WERI-Rb-1 (cell line): ENCODE measurements around the gene NKX2-4.

Experiments
- DNase-seq: peaks from one replicate; pipeline ENCODE4 v3.0.0-alpha.2; 2020
- H3K27ac ChIP-seq: fragments of 250-450 bp; sonication (Bioruptor Pico); 2 replicates; pipeline ENCODE4 v1.5.1; 2020; ENCODE audit warnings: mild to moderate bottlenecking, moderate library complexity
- H3K27me3 ChIP-seq: fragments of 250-450 bp; sonication (Bioruptor Pico); 2 replicates; pipeline ENCODE4 v1.5.1; 2021; ENCODE audit warnings: mild to moderate bottlenecking, low read depth, moderate library complexity; ENCODE audit not compliant: insufficient read depth, severe bottlenecking
- H3K36me3 ChIP-seq: fragments of 250-450 bp; sonication (Bioruptor Pico); 2 replicates; pipeline ENCODE4 v1.5.1; 2020; ENCODE audit warnings: mild to moderate bottlenecking, moderate library complexity
- H3K4me3 ChIP-seq: 2 replicates; pipeline ENCODE4 v1.5.1; 2011; ENCODE audit warnings: low read depth, mild to moderate bottlenecking, control low read depth, low read length
- H3K9me3 ChIP-seq: fragments of 250-450 bp; sonication (Bioruptor Pico); 2 replicates; pipeline ENCODE4 v1.5.1; 2021; ENCODE audit warnings: mild to moderate bottlenecking, moderate library complexity; ENCODE audit not compliant: severe bottlenecking
- TF ChIP-seq, protein P1 (sequence below): IDR thresholded peaks from 2 replicates; pipeline ENCODE4 v1.5.1; 2011; ENCODE audit warnings: low read depth, mild to moderate bottlenecking, control low read depth, inconsistent platforms, low read length

NKX2-4 gene

DNA sequence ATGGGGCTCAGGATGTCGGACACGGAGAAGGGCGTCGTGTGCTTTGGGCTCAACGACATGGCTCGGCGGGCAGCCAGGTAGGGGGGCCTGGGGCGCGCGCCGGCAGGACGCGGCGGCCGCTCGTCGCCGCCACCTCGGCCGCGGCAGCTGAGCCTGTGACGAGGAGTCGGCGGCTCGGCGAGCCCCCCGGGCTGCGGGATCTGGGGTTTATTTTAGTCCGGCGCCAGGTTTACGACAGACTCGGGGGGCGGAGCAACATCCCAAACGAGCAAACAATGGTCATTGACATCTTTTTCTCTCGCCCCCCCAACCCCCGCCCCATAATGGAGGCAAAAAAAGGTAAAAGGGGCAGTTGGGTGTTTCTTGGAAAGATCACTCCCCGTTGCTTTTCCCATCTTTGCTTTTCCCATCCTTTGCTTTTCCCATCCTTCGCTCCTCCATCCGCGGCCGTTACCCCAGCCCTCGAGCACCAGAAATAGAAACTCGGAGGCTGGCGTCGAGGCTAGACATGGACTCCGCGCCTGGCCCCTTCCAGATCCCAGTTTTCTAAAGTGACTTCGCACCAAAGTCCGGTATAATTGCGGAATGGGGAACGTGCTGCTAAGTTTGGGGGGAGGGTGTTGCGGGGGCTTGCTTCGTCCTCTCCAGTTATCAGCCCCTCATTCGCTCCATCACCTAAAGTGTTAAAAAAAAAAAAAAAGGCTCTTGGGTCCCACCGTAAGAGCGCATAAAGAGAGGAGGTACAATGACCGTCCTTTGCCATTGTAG, at the start of gene NKX2-4:
NKX2-4 (minus strand) TSS at position 186 of the 768 bp plus-strand sequence; CDS start at position 59, 127 bp downstream.
- DNase-seq: peak; percentile 33
- Histone ChIP-seq H3K27ac (peak within 1 kb of the TSS; percentile 35), H3K27me3 (peaks cover 2% of the 10 kb centered on the region), H3K9me3 (no peaks in the 10 kb centered on the region), H3K4me3 (peak within 1 kb of the TSS; percentile 40), H3K36me3 (no peaks in the 10 kb centered on the region)
- TF ChIP-seq, protein P1, sequence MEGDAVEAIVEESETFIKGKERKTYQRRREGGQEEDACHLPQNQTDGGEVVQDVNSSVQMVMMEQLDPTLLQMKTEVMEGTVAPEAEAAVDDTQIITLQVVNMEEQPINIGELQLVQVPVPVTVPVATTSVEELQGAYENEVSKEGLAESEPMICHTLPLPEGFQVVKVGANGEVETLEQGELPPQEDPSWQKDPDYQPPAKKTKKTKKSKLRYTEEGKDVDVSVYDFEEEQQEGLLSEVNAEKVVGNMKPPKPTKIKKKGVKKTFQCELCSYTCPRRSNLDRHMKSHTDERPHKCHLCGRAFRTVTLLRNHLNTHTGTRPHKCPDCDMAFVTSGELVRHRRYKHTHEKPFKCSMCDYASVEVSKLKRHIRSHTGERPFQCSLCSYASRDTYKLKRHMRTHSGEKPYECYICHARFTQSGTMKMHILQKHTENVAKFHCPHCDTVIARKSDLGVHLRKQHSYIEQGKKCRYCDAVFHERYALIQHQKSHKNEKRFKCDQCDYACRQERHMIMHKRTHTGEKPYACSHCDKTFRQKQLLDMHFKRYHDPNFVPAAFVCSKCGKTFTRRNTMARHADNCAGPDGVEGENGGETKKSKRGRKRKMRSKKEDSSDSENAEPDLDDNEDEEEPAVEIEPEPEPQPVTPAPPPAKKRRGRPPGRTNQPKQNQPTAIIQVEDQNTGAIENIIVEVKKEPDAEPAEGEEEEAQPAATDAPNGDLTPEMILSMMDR: no peak

DNA sequence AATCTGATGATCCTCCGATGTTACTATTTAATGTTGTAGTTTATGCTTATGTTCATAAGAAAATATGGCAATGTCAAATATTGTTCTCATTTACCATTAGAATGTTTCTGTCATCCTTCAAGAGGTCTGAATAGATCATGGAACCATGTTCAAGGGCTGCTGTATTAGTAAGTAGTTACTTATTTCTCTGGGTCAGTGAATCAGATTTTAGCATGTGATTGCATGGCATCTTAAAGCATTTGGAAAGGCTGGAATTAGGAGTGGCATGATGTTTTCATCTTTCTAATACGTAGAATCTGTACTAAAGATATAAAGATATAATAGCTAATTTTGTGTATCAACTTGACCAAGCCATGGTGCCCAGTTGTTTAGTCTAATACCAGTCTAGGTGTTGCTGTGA, 40.5 kb upstream of the NKX2-4 start:
- H3K9me3 ChIP-seq: no peaks in the 10 kb centered on the region
- no peak overlapping the region for H3K4me3 ChIP-seq
- no peak for DNase-seq
- H3K36me3 ChIP-seq: no peaks in the 10 kb centered on the region
- H3K27me3 ChIP-seq: peaks cover 58% of the 10 kb centered on the region
- no peak overlapping the region for H3K27ac ChIP-seq
- TF ChIP-seq, protein P1: no peak

DNA sequence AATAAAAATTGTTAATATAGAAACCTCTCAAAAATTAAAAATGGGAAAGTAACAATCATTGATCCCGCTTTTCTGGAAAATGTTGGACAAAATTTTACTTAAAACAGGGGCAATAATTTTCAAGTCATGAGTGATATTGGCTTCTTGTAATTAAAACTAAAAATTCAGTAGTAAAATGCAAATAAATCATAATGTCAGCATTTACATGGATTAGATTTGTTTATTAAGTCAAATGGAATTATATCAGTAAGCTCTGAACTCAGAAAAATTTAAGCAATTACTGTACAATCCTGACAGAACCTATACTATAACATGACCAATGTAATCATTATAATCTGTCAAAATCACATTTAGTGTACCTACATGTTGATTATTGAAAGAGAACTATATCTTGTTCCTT, 39.9 kb upstream of the NKX2-4 start:
- H3K4me3 ChIP-seq: no peak overlapping the region
- TF ChIP-seq, protein P1: no peak
- no peak overlapping the region for H3K27ac ChIP-seq
- DNase-seq: no peak
- H3K27me3 ChIP-seq: peaks cover 59% of the 10 kb centered on the region
- no peaks in the 10 kb centered on the region for H3K9me3 ChIP-seq
- no peaks in the 10 kb centered on the region for H3K36me3 ChIP-seq

DNA sequence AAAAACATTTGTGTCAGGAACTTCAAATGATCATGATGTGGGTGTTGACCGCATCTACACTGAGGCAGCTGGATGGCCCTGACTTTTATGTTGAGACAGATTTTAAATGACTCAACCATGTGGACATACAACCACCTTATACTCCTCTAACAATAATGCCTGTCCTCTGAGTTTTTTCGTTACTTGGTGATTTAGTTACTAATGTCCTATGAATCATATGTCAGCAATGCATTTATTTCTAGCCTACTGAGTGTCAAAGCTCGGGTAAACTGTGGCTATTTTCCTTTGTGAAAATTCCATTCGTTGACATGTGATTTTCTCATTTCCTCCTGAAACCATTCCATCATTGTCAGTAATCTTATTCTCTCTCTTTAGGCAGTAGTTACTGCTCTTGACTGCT, 38.9 kb upstream of the NKX2-4 start:
- Histone ChIP-seq H3K9me3 (no peaks in the 10 kb centered on the region), H3K27me3 (peaks cover 60% of the 10 kb centered on the region), H3K27ac (no peak overlapping the region), H3K4me3 (no peak overlapping the region), H3K36me3 (no peaks in the 10 kb centered on the region)
- DNase-seq: no peak
- TF ChIP-seq, protein P1: no peak

DNA sequence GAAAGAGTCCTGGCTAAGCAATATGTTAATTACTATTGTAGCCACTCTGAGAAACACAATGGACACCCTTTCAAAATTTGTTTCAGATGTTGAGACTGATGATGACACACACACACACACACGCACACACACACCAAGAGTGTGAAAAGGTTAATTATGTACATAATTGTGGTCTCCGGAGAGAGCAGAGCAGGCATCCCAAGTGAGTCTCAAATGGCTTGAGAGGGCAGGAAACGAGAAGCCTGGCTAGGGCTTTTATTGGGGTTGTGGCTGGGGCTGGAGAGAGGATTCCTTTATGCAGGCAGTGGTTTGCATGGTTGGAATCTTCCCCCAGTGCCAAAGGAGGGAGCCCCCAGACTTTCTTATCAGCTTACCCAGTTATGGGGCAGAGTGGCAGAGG, 38.2 kb upstream of the NKX2-4 start:
- TF ChIP-seq, protein P1: no peak
- Histone ChIP-seq H3K9me3 (no peaks in the 10 kb centered on the region), H3K27me3 (peaks cover 59% of the 10 kb centered on the region), H3K27ac (no peak overlapping the region), H3K36me3 (no peaks in the 10 kb centered on the region), H3K4me3 (no peak overlapping the region)
- DNase-seq: no peak
